NCI-H2196 (cell line): ENCODE results near the gene ARHGAP26.
A peak's percentile ranks its signal among the peaks of the same experiment; 100 is the strongest.
"Not testable (repeated sequence)": the region's sequence is repeated elsewhere in the genome, so short reads cannot be mapped to it uniquely, and the experiment has no call there.

ENCODE experiments used
- DNase-seq: peaks from one replicate; lab custom pipeline; 2025; ENCODE audit not compliant: unreplicated experiment; lab: John Stamatoyannopoulos, UW

The ARHGAP26 gene

GRCh38 chr5:143106174-143106573 is 336.0 kb downstream of the ARHGAP26 start:
- peak; percentile 66 for DNase-seq

- DNase-seq = peak; percentile 87
These were observed 338.4 kb downstream of the ARHGAP26 start for GRCh38 chr5:143108498-143109128.

GRCh38 chr5:143110591-143110990 is 340.4 kb downstream of the ARHGAP26 start:
- DNase-seq = no peak

- no peak for DNase-seq
These were observed 341.6 kb downstream of the ARHGAP26 start for GRCh38 chr5:143111799-143112198.

DNA sequence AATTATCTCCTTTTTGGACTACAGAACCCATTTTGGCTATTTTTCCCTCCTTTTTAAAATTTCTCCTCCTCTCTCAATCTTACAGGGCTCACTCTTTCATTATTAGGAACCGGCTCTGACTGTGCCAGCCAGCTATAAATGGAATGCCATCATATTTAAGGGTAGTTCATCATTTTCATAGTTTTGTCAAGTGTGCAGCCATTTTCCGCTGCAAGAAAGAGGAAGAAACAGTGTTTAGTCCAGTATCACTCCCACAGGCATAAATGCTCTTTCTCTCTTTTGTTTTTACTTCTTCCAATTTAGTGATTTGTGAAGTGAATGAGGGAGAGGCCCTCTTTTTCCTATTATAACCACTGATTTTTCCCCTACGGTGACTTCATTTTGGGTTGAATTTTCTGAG is 343.3 kb downstream of the ARHGAP26 start:
- no peak for DNase-seq

DNA sequence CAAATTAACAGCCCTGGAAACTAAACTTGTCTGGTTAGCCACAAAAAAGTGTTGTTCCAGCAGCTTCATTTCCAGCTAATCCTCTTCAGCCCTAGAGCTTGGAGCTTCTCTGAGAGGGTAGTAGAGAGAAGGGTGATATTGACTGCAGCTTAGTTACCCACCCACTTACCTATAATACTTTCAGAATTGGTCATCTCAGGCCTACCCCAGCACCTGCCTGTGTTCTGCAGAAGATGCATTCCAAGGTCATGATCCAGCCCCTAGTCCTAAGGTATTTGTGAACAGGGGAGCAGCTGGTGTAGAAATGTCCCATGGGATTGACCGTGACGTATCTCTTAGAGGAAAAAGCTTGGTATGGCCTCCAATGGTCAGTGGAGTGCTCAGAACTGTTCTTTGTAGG is 344.3 kb downstream of the ARHGAP26 start:
- no peak for DNase-seq

- DNase-seq = no peak
These were observed 345.2 kb downstream of the ARHGAP26 start for GRCh38 chr5:143115381-143115780.

DNA sequence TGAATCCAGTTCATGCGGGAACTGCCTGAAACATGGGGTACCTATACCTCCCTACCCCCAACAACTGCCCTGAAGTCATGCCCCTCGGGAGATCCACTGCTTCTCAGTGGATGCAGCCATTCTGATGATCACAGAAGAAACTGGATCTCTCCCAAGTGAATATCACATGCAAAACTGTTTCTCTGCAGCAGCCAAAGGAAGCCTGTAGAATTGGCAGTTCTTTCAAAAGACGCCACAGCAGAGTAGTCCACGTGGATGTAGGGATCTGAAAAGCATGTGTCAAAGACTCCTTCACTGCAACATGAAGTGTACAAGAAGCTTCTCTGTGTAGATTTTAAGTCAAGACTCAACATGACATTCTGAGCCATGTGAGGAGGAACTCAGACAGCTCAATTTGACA is 346.6 kb downstream of the ARHGAP26 start:
- DNase-seq = no peak

GRCh38 chr5:143117821-143118220 is 347.6 kb downstream of the ARHGAP26 start:
- no peak for DNase-seq

GRCh38 chr5:143118222-143118621 is 348.0 kb downstream of the ARHGAP26 start:
- DNase-seq = no peak

GRCh38 chr5:143118818-143119217 is 348.6 kb downstream of the ARHGAP26 start:
- not testable (repeated sequence) for DNase-seq

- no peak for DNase-seq
These were observed 349.2 kb downstream of the ARHGAP26 start for GRCh38 chr5:143119291-143119769.

DNA sequence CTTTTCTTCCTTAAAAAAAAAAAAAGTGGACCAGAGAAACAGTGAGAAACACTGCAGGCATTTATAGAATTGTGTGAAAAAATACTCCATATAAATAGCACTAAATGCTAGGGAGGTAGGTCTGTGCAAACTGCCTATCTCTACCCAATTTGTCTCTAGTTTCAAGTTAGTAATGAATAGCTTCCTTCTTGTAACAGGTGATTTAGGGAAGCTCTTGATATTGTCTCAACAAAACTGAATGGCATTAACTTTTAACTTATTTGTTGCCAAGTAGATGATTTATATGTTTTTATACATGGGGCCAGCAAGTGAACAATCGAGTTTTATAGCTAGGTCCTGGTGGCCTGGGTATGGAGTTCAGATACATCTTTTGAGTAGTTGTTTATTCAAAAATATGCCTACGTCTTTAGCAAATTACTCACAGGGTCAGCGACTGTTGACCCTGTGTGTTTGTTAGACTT is 349.7 kb downstream of the ARHGAP26 start:
- no peak for DNase-seq

DNA sequence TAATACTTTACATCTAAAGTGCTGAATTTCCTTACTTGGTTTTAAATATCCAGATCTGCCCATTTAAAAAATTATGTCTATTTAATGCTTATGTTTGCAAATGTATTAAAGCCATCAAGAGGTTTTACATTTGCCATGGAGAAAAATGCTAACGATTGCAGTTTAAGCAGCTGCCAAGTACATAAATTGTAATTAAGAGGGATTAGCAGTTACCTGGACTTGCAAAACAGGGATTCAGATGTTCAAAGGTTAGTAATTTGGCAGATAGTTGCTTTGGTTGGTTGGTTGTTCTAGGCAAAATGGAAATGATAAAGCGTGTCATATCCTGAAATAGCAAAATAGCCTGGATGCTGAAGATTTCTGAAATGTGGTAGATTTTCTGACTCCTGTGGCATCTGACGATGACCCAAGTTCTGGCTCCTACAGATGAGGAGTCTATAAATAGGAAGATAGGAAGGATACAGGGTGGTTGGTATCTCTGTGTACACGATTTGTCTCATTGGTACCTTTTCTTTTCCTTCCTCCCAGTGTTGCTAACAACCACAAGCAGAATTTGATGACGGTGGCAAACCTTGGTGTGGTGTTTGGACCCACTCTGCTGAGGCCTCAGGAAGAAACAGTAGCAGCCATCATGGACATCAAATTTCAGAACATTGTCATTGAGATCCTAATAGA is 350.4 kb downstream of the ARHGAP26 start:
- DNase-seq = no peak

DNA sequence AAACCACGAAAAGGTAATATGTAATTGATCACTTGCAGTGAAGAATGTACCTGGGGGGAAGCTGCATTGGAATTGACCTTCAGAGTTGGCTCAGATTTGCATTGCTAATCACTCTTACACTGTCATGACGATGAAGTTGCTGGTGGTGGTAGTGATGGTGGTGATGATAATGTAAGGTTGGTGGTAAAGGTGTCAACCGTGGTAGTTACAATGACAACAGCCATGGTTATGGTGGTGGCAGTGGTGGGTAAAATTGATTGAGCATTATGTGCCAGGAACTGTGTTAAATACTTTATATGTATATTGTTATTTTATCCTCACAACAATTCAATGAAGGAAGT is 350.9 kb downstream of the ARHGAP26 start:
- no peak for DNase-seq

DNA sequence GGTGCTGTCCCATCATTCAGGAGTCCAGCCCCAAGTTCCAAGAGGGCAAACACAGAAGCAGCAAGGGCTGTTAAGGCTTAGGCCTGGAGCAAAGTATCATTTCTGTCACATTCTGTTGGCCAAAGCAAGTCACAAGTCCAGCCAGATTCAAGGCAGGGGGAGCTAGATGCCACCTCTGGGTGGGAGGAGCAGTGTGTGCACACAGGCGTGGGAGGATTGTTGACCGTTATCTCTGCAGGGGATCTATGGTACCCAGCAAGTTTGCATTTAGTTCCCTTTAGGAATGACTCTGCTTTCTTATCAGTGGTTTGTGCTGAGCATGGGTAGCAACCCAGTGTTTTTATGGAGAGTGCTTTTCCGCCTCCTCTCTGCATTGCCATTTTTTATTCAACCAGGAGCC is 354.4 kb downstream of the ARHGAP26 start:
- DNase-seq = no peak

DNA sequence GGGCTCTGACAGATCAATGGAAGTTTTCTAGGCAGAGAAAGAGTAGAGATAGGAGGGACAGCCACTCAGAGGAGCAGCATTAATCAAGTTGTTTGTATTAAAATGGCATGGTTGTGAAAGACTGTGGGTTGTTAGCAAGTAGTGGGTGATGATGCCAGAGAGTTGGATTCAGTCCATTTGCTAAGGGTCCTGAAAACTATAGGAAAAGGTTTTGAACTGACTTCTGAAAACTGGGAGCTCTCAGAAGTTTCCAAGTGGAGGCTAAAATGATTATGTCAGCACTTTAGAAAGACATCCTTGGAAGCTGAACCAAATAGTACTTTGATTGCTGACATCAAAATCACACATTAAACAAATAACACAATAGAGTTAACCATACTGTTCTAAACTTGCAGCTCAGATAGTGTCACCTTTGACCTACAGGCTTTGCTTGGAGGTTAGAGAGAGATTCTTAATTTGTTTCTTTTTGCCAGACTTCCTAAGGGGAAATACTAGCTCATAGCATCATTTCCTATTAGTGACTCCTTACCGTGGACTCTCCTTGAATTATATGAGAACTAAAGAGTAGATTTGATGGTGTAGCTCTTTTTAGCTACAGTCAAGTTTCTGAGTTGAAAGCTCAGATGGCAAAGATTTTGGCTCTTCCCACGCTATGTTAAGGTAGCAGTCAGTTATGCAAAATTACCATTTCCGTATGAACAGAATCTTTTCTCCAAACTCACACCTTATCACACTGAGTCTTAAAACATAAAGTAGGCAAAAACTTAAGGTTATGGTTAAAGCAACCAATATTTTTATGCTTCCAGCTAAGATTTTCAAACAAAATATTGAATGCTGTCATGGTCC is 356.2 kb downstream of the ARHGAP26 start:
- DNase-seq = no peak

DNA sequence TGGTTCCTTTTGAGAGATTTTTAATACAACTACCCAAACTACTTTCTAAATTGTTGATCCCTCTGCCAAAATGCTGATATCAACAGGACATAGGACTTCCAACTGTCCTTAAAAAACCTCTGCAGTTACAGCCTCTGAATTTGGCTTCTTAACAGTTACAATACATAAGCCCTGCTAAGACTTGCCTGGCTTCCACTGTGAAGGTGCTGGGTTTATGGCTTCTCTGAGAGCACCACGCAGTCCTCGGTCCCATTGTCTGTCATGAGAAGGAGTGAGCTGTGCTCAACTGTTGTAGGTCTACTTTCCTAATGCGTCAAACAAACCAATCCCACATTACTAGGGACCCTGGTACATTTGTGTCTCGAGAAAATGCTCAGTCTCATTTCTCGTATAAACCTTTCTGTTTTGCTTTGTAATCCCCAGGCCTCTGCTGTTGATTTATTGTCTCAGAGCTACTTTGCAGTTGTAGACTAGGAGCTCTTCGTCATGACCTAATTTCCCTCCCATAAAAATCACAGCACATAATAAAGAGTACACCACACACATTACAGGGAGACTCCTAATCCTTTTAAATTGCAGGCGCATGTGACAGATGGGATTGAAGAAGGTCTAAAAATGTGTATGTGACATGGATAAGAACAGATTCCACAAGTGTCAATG is 358.4 kb downstream of the ARHGAP26 start:
- no peak for DNase-seq

DNA sequence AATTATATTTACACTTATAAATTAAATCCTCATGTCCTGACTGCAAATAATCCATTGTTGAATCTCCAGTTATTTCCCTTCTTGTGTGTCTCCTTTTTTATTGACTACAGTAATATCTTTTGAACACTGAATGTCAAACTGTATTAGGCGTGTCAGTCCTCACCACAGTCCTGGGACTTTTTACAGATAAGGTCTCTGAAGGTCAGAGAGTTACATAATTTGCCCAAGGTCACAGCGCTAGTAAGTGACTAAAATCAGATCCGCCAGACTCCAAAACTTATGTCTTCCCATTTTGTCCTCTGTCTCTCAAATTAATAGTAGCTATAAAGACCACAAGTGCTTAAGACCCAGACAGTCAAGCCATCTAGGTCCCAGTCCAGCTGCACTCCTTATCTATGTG is 359.0 kb downstream of the ARHGAP26 start:
- no peak for DNase-seq

- DNase-seq = no peak
These were observed 359.9 kb downstream of the ARHGAP26 start for GRCh38 chr5:143129910-143130612.
